OCI-LY1 (cell line): Measurements from ENCODE around the gene ZSCAN31.
A peak's percentile ranks its signal among the peaks of the same experiment; 100 is the strongest.
"Not testable (repeated sequence)": the region's sequence is repeated elsewhere in the genome, so short reads cannot be mapped to it uniquely, and the experiment has no call there.

Experiments used
- H2AFZ ChIP-seq: fragments of 200-600 bp; sonication (generic), shearing (Covaris generic); 2 replicates; pipeline ENCODE4 v1.6.0; 2014; ENCODE audit warnings: antibody characterized with exemption, mild to moderate bottlenecking, low read length
- H3F3A ChIP-seq: fragments of 200-600 bp; sonication (generic), shearing (Covaris generic); 2 replicates; pipeline ENCODE4 v1.6.0; 2014; ENCODE audit warnings: mild to moderate bottlenecking, antibody characterized with exemption, low read length, moderate library complexity; ENCODE audit not compliant: insufficient read depth
- H3K27ac ChIP-seq: fragments of 200-600 bp; sonication (generic); 2 replicates; pipeline ENCODE4 v1.5.1; 2014; ENCODE audit warnings: low read length, mixed run types, mild to moderate bottlenecking, low read depth; ENCODE audit not compliant: poor library complexity, severe bottlenecking
- H3K27me3 ChIP-seq: fragments of 200-600 bp; sonication (generic); 2 replicates; pipeline ENCODE4 v1.6.0; 2014; ENCODE audit warnings: antibody characterized with exemption, mild to moderate bottlenecking, low read length, moderate library complexity; ENCODE audit not compliant: insufficient read depth
- H3K36me3 ChIP-seq: fragments of 200-600 bp; sonication (generic); 2 replicates; pipeline ENCODE4 v1.6.1; 2014; ENCODE audit warnings: mild to moderate bottlenecking, antibody characterized with exemption, low read length, moderate library complexity, mixed read lengths; ENCODE audit not compliant: insufficient read depth
- H3K4me1 ChIP-seq: fragments of 200-600 bp; sonication (generic); 2 replicates; pipeline ENCODE4 v1.5.1; 2014; ENCODE audit warnings: mild to moderate bottlenecking, low read length, moderate library complexity; ENCODE audit not compliant: insufficient read depth, severe bottlenecking
- H3K4me2 ChIP-seq: fragments of 200-600 bp; sonication (generic), shearing (Covaris generic); 2 replicates; pipeline ENCODE4 v1.6.1; 2014; ENCODE audit warnings: low read length
- H3K4me3 ChIP-seq: fragments of 200-600 bp; sonication (generic); 2 replicates; pipeline ENCODE4 v1.5.1; 2014; ENCODE audit warnings: low read length, low read depth, mild to moderate bottlenecking, mixed read lengths; ENCODE audit not compliant: poor library complexity, severe bottlenecking
- H3K79me2 ChIP-seq: fragments of 200-600 bp; shearing (Covaris generic); 2 replicates; pipeline ENCODE4 v1.6.1; 2016; ENCODE audit warnings: mixed run types, low read length, mixed read lengths; ENCODE audit not compliant: insufficient read depth
- H3K9ac ChIP-seq: fragments of 200-600 bp; sonication (generic), shearing (Covaris generic); 2 replicates; pipeline ENCODE4 v1.6.1; 2014; ENCODE audit warnings: mild to moderate bottlenecking, low read length, mixed read lengths
- H3K9me2 ChIP-seq: fragments of 200-600 bp; sonication (generic), shearing (Covaris generic); 2 replicates; pipeline ENCODE4 v1.6.1; 2014; ENCODE audit warnings: low read depth, mild to moderate bottlenecking, low read length, mixed read lengths
- H3K9me3 ChIP-seq: fragments of 200-600 bp; shearing (Covaris generic); 2 replicates; pipeline ENCODE4 v1.6.1; 2014; ENCODE audit warnings: low read length, mixed read lengths
- H4K20me1 ChIP-seq: fragments of 200-600 bp; sonication (generic), shearing (Covaris generic); 2 replicates; pipeline ENCODE4 v1.6.0; 2016; ENCODE audit warnings: mild to moderate bottlenecking, low read length; ENCODE audit not compliant: insufficient read depth
- CTCF ChIP-seq: fragments of 200-600 bp; sonication (generic), shearing (Covaris generic); IDR thresholded peaks from 2 replicates; pipeline ENCODE4 v1.5.1; 2017; ENCODE audit warnings: mild to moderate bottlenecking, antibody characterized with exemption, low read length, moderate library complexity, mixed read lengths
- EZH2 ChIP-seq: fragments of 200-600 bp; sonication (generic), shearing (Covaris generic); IDR thresholded peaks from 2 replicates; pipeline ENCODE4 v1.8.0; 2017; ENCODE audit warnings: borderline replicate concordance, mixed run types, mild to moderate bottlenecking, antibody characterized with exemption, low read length, moderate library complexity, mixed read lengths

The ZSCAN31 gene

GRCh38 chr6:28311139-28311823, 24.7 kb downstream of the ZSCAN31 start:
- Histone ChIP-seq H2AFZ (no peak overlapping the region), H3K9me3 (no peaks in the 10 kb centered on the region), H3K27me3 (no peaks in the 10 kb centered on the region), H3K4me2 (peak overlapping the region; percentile 15; the same call in 1 of the 2 replicates), H3K4me1 (peaks cover 15% of the 10 kb centered on the region), H3K4me3 (no peak overlapping the region), H3K79me2 (no peaks in the 10 kb centered on the region), H3K36me3 (no peaks in the 10 kb centered on the region), H4K20me1 (no peaks in the 10 kb centered on the region), H3F3A (no peaks in the 10 kb centered on the region), H3K27ac (peak overlapping the region; percentile 58), H3K9me2 (no peaks in the 10 kb centered on the region), H3K9ac (no peak overlapping the region)
- TF ChIP-seq EZH2, result no peak
- no peak for TF ChIP-seq CTCF

GRCh38 chr6:28306363-28306762, 29.6 kb downstream of the ZSCAN31 start:
- H3K27me3 ChIP-seq, result not testable (repeated sequence)

GRCh38 chr6:28303570-28303969, 32.4 kb downstream of the ZSCAN31 start:
- Histone ChIP-seq H3K36me3 (no peaks in the 10 kb centered on the region), H3K27ac (no peak overlapping the region), H3K9me2 (no peaks in the 10 kb centered on the region), H4K20me1 (no peaks in the 10 kb centered on the region), H2AFZ (no peak overlapping the region), H3K27me3 (no peaks in the 10 kb centered on the region), H3F3A (no peaks in the 10 kb centered on the region), H3K9me3 (no peaks in the 10 kb centered on the region), H3K4me3 (no peak overlapping the region), H3K79me2 (no peaks in the 10 kb centered on the region), H3K9ac (no peak overlapping the region), H3K4me1 (no peaks in the 10 kb centered on the region), H3K4me2 (no peak overlapping the region)
- no peak for TF ChIP-seq EZH2
- TF ChIP-seq CTCF, result no peak

More at GRCh38 chr6:28306363-28306762, 29.6 kb downstream of the ZSCAN31 start:
- not testable (repeated sequence) for H3K36me3 ChIP-seq, H2AFZ ChIP-seq, H3K9me3 ChIP-seq, H3K4me3 ChIP-seq, H4K20me1 ChIP-seq, H3K27ac ChIP-seq, H3K9ac ChIP-seq, H3K79me2 ChIP-seq, H3K4me1 ChIP-seq, H3K4me2 ChIP-seq, H3F3A ChIP-seq, H3K9me2 ChIP-seq

- H3K4me2 ChIP-seq, result no peak overlapping the region
- no peaks in the 10 kb centered on the region for H3K27me3 ChIP-seq
- no peaks in the 10 kb centered on the region for H3F3A ChIP-seq
- H3K9ac ChIP-seq, result no peak overlapping the region
- H3K4me3 ChIP-seq, result no peak overlapping the region
- no peaks in the 10 kb centered on the region for H3K4me1 ChIP-seq
- no peak overlapping the region for H3K27ac ChIP-seq
- TF ChIP-seq CTCF (no peak), EZH2 (no peak)
- H3K9me2 ChIP-seq, result no peaks in the 10 kb centered on the region
- no peaks in the 10 kb centered on the region for H3K9me3 ChIP-seq
- no peak overlapping the region for H2AFZ ChIP-seq
- no peaks in the 10 kb centered on the region for H3K36me3 ChIP-seq
- no peaks in the 10 kb centered on the region for H3K79me2 ChIP-seq
- no peaks in the 10 kb centered on the region for H4K20me1 ChIP-seq
These were observed 39.4 kb downstream of the ZSCAN31 start for GRCh38 chr6:28296520-28297060.
